Right renal pelvis (tissue), 4 donors: Measurements from ENCODE around the gene FGF14. TPM values are rescaled to one million over a fixed set of nuclear protein-coding genes. Genes with fewer than 3 reads are reported as not detected.
A peak's percentile ranks its signal among the peaks of the same experiment; 100 is the strongest.

Experiments
- DNase-seq, 4 donors: peaks; one replicate each; pipeline ENCODE4 v3.0.0-alpha.2; 2013; ENCODE audit warnings: low read depth in 4 of 4, low spot score in 3 of 4, missing footprints in 1 of 4
- polyA plus RNA-seq, 4 donors: library from polyadenylated mRNA; unstranded; fragments of 120-200 nt; gene quantifications; one replicate each; pipeline ENCODE4 v1.2.1, GENCODE V29; 2013; ENCODE audit not compliant: insufficient read length in 4 of 4

Gene FGF14
- polyA plus RNA-seq, 4 donors: 0.47 to 1.3 (median 1.0) TPM

DNA sequence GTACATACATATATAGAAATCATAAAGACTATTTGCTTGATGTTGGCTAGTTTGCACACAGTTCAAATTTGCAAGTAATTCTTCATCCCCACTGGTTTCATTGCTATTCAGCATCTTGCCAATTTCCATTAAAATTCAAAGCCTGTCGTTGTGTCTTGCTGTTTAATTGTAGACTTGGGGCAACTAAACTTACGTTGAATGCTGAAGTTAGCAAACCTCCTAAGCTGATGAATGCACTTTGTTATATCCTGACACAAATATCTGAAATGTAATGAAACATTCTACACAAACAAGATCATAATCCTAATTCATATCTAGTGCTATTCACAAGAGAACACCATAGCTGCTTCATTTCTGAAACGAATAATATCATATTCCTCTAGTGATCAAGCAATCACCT, 568.2 kb downstream of the FGF14 start:
- no peak for DNase-seq

DNA sequence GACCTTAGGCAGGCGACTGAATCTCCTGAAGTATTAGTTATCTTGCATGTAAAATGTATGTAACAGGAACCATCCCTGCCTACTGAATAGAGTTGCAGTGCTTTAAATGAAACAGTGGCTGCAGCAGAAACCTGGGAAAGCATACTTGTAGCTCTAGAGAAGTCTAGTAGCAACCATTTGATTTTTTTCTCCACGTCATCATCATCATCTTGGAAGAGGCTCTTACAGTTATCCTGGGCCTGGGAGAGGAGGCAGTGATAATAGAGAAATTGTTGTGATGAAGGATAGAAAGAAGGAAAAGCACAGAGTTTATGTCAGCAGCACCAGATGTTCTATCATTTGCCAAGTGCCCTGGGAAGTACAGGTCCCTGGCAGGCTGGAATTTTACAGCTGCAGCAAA, 571.8 kb downstream of the FGF14 start:
- DNase-seq: no peak

DNA sequence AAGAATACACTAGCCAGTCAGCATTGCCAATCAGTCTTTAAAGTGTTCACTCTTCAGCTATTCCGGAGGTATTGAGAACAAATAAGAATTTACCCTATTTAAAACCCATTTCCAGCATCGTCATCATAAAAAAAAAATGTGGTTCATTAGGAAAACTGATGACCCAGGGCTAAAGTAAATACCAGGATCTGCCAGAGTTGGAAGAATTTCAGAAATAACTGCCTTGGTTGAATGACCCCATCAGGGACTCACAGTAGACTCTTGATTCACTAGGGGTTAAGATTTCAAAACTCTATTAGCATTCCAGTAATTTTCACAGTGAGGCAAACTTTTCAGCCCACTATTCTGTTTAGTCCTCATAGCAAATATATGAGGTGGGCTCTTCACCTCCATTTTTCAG, 572.4 kb downstream of the FGF14 start:
- DNase-seq: no peak

DNA sequence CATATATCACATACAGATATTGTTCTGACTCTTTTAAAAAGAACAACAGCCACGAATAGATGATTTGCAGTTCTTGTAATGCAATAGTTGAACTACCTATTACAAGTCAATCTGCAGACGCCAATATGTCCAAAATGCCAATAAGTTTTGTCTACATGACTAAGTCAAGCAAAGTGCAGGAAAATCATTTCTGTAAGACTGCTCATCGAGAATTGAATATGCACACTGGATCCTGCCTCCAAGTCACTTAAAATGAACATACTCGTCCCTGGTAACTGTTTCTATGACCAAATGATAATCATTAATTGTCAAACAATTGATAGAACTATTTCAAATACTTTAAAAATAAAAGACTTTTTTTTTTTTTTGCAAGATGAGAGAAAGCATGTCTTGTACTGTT, 573.7 kb downstream of the FGF14 start:
- DNase-seq: no peak

DNA sequence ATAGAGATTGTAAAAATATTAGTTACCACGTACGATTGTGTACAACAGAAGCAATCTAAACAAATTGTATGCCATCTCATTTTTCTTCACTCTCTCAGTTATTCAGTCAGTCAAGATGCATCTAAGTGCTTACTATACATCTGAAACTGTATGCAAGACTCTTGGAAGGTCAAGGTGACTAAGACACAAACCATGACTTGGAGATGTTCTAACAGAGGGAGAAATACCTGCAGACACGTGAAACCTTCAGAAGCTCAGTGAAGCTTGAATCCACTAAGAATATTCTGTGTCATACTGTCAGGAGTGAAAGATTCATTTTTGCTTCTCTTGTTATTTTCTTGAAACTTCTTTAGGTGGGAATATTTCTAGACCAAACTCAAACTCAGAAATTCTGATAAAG, 584.0 kb downstream of the FGF14 start:
- DNase-seq: no peak

DNA sequence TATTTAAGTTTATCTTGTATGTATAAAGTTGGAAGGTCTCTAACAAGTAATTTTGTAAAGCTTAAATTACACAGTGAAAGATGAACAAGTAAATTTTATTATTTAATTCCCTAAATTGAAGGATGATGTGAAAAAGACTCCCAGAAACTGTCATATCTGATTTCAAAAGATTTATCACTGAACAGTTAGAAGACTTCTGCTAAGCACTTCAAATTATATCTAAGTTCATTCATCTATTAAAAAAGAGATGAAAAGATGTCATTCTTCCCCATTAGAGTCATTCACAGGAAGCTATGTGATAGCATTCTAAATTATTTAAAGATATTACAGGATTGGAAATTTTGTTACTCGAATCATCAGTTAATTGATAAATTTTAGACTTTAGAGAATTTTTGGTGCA, 590.0 kb downstream of the FGF14 start:
- DNase-seq: no peak

DNA sequence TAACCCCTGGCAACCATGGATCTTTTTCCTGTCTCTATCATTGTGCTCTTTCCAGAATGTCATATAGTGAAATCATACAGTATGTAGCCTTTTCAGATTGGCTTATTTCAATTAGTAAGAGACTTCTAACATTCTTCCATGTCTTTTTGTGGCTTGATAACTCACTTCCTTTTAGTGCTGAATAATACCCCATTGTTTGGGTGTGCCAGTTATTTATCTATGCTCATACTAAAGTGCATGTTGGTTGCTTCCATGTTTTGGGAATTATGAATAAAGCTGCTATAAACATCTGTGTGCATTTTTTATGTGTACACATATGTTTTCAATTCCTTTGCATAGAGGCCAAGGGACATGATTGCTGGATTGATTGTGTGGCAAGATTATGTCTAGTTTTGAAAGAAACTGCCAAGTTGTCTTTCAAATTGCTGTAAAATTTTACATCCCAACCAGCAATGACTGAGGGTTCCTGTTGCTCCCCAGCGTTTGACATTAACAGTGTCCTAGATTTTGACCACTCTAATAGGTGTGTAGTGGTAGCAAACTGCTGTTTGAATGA, 590.5 kb downstream of the FGF14 start:
- no peak for DNase-seq

DNA sequence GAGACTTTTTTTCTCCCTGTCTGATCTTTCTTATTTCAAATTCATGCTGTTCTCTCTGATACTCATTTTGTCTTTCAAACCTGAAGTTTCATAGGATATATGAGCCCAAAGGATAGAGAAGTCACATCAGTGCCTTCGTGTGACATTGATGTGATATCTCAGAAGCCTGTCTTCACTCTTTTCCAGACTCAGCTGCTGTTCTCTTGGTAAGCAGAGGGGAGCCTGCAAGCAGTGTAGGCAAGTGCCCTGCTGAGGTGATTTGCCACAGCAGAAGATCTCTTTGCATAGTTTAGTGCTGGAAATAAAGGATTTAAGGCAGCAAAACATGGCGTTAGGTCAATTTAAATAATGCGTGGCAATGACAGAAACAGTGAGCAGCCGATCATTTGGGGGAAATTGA, 602.7 kb downstream of the FGF14 start:
- DNase-seq: no peak

DNA sequence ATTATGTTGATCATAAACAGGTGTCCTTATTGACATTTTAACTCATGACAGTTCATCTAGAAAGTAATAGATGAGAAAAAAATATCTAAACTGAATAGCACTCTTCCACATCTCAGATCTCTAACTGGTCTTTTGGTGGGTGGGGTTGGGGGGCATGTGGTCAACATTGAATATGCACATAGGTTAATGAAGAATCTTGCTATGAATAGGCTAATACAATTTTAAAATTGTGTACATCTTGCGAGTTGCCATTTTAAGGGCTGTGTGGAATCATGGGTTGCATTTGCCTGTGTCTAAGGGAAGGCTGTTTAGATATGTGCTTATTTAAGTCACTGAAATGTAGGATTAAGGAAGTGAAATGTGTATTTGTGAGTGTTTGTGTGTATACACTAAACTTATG, 603.4 kb downstream of the FGF14 start:
- DNase-seq: no peak

DNA sequence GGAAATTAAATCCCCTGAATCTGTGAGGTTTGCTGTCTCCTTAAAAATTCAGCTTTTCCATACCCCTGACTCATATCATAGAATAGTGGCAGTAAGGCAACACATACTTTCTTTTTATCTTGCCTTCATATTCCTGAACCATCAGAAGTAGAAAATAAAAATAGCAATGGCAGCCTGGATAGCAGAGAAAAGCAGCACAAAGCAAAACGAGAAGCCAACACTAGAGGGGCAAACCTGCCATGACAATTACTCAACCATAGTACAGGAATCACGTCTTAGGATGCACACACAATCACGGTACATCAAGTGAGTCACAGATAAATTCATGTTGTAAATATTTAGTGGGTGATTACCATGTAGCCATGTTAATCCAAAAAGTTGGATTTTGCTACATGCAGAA, 606.4 kb downstream of the FGF14 start:
- no peak for DNase-seq

DNA sequence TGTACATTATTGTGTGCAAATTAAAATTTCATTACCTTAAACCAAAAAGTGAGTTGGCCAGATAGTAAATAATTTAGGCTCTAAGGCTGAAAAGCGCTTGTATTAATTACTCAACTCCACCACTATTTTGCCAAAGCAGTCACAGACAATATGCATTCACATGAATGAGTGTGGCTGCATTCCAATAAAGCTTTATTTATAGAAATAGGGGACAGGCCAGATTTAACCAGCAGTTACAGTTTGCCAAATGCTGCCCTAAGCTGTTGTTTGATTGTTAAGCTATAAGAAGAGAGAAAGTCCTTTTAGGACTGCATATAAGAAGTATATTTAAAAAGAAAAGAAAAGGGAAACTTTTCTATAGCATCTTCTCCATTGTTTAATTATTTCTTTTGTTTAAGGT, 606.8 kb downstream of the FGF14 start:
- DNase-seq: no peak

DNA sequence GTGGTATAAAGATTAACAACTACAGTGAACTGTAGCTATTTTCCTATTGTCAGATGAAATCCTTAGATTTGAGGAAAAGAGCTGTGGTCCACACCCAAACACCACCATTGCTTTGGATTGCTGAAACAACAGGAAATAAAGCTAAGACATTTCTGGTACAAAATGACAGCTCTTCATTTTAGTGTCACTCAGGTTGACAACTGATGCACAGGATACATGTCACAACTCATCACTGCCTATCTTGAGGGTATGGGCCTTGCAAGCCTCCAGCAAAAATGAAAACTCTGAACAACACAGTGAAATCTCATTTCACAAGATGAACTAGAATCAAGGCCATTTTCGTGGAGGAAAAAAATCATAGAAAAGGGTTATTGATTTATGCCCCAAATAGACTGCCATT, 609.7 kb downstream of the FGF14 start:
- no peak for DNase-seq

DNA sequence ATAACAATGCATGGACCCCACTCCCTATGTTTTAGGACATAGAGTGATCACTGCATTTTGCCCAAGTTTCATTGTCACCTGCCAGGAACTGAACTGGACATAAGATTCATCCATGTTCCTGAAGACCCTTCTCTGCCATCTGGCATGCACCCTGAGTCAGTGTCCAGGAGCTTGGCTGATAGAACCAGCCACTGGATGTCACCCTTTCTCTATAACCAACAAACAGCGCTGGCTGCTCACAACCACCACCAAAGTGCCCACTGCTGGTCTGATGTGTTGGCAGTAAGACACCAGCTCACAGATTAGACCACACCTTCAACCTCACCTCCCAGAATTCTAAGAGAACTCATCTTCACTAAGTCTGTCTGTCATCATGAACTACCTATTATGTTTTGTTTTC, 616.0 kb downstream of the FGF14 start:
- peak in 2 of 4 donors; percentile 4 to 5 for DNase-seq

DNA sequence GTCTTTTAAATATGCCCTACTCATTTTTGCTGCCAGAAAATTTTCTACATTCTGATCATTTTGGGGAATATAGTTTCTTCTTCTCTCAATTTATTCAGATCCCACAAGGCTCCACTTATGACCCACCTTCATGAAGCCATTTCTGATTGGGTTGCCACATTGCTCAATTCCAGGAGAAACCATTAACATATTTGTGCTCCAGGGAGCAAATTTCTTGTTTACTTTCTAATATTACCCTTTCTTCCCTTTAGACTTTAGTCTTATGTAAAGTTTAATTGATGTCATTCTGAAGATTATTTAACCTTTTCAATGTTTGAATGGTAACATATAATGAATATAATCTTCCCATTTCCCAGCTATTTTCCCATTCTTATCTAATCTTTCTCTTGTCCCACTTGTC, 617.5 kb downstream of the FGF14 start:
- no peak for DNase-seq

DNA sequence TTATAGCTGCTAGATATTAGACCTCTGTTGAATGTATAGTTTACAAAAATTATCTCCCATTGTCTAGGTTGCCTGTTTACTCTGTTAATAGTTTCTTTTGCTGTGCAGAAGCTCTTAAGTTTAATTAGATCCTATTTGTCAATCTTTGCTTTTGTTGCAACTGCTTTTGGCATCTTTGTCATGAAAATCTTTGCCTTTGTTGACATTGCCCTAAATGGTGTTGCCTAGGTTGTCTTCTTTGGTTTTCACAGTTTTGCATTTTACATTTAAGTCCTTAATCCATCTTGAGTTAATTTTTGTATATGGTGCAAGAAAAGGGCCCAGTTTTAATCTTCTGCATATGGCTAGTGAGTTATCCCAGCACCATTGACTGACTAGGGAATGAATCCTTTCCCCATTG, 618.3 kb downstream of the FGF14 start:
- no peak for DNase-seq

DNA sequence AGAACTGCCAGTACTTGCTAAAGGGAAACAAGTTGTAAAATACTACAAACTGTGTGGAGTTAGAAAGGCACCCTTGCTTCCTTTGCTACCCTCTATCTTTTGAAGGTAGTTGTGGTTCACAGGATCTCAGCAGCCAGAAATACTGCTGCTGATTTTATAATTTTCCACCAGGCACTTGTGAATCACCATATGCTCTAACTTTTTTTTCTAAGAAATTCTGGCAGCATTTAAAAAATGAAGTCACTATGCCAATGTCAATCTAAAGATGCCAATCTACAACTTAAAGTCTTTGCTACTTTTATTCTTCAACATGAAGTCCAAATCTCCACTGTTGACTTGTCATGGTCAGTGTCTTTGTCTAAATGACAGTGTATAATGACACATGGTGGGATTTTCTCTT, 621.6 kb downstream of the FGF14 start:
- no peak for DNase-seq

DNA sequence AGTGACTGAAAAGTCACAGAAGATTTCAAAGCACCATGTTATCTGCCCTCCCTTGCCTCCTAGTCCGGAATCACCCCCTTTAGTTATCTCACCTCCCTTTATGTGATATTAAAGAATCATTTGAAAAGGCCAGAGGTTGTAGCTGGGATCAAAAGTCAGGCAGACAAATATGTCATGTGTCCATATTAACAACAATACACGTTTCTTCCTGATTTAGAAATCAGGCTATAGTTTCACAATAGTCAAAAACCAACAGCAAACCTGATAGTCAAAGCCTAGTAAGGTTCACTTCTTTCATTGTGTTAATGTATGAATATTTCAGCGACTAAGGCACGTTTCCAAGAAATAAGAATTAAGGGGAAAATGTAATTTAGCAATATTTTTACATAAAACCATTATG, 622.7 kb downstream of the FGF14 start:
- DNase-seq: no peak

DNA sequence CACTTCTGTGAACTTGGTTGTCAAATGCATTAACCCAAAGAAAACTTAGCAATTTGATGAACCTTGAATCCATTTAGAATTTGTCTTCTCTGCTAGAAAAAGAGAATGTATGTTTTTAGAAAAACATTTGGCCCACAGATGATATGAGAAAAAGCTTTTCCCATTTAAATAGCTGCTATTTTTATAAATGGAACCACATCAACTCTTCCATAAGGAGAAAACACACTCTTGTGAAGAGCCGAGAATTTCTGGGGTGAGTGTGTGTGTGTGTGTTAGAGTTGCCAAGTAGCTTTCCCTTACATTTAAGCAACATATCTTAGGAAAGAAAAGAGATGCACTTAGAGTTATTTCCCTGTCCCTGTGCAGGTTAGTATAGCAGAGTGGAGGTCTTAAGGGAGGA, 626.6 kb downstream of the FGF14 start:
- no peak for DNase-seq

DNA sequence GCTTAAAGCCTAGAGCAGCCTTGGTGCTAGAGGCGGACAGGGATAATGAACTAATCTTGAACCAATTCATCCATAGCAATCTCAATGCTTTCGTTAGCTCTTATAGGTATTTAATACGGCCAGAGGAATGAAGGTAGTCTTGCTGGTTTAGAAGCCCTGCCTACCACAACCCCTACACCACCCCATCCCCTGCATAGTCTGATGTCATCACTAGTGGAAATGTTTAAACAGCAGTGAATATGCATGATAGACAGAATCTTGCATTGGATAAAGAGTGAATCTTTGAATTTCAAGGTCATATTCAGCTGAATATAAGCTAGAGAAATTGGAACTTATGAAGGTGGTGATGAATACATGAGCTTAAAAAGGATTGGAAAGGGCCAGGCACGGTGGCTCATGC, 627.5 kb downstream of the FGF14 start:
- no peak for DNase-seq

DNA sequence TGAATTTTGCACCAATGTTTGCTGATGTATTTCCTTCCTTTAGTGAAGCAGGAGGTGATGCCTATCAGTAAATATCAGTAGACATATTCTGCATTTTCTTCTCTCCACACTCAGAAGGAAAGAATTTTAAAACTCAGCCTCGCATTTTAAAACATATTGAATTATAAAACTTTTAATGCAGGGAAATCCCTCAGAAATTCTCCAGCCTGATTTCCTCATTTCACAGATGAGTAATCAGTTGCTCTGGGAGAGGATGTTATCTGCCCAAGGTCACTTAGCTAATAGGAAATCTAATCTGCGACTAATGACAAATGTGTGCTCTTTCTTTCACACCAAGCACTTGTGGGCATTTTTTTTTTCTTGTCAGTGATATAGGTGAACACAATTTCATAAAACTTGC, 628.8 kb downstream of the FGF14 start:
- no peak for DNase-seq

DNA sequence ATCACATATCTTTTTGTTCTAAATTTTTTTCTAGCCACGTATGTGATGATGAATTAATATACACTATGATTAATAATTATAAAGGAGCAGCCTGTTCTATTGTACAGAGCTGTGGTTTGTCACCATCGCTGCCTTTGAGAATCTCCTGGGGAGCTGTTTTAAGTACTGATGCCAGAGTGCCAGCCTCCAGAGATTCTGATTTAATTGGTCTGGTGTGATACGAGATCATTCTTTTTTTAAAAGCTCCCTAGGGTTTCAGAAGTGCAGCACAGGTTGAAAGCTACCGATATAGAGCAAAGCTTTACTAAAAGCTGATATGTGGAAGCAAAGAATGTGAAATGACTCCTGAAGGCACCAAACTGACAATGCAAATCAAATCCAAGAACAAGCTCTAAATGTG, 634.7 kb downstream of the FGF14 start:
- no peak for DNase-seq

DNA sequence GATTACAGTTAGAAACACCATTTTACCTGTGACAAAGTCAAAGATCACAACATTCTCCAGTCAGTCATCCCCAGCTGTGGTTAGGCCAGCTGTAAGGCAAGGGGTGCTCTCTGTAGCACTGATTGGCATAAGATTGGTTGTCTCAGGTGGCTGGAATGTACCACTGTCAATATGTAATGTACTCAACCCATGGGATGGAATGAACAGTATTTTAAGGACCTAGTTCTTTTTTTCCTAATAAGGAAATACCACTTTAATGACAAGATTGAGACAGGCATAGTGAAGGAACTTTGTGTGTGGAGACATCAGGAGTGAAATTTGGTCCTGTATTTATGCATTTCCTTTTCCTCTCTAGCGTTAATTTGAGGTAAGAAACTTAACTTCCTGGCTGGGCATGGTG, 638.7 kb downstream of the FGF14 start:
- no peak for DNase-seq

DNA sequence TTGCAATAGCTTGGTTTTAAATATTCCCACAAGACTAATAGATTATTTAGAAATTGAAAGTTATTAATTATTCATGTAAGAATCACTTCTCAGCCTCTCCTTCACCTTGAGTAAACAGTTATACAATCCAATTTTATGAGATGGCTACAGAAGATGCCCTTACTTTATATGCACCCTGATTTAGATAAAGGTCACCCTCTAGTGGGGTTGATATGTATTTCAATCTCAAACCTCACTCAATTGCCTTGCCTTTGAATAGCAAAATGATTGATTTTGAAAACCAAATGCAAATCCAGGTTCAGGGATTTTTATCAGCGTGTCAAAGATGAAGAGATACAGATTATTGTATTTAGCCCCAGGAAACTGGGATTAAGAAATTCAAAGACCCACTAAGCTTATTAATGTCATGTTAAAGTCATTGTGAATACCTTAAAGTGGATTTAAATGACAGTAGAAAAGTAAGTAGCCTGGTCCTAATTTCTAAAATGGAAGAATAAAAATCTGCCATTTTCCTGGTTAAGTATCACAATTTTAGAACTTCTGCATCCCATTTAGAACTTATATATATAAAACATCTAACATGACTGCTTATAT, 644.3 kb downstream of the FGF14 start:
- no peak for DNase-seq
